Left lung (tissue), 10 donors: Measurements from ENCODE around the gene EPHX1. TPM values are rescaled to one million over a fixed set of nuclear protein-coding genes. Genes with fewer than 3 reads are reported as not detected.

Experiments used
- ATAC-seq: fragments of 200-7000 bp; cut with Tn5 transposase; one replicate; pipeline ENCODE4 v1.9.1; 2020; ENCODE audit warnings: moderate library complexity
- DNase-seq, 4 donors: peaks; one replicate each; pipeline ENCODE4 v3.0.0-alpha.2; 2013 to 2020
- H3K27ac ChIP-seq, 2 donors: fragments of 200-600 bp; sonication (generic) in 1 of 2; one replicate each; pipeline versions ENCODE4 v1.5.0 to v1.8.0; 2020 to 2021
- H3K27me3 ChIP-seq, 2 donors: fragments of 200-600 bp; sonication (generic) in 1 of 2; one replicate each; pipeline versions ENCODE4 v1.5.0 to v1.8.0; 2020 to 2021
- H3K36me3 ChIP-seq, 2 donors: fragments of 200-600 bp; sonication (generic) in 1 of 2; one replicate each; pipeline versions ENCODE4 v1.5.0 to v1.8.0; 2020 to 2021
- H3K4me1 ChIP-seq, 2 donors: fragments of 200-600 bp; one replicate each; pipeline ENCODE4 v1.8.0; 2021
- H3K4me3 ChIP-seq, 2 donors: fragments of 200-600 bp; sonication (generic) in 1 of 2; one replicate each; pipeline versions ENCODE4 v1.5.0 to v1.8.0; 2020 to 2021; ENCODE audit warnings: mild to moderate bottlenecking in 1 of 2
- H3K9me3 ChIP-seq, 2 donors: fragments of 200-600 bp; sonication (generic) in 1 of 2; one replicate each; pipeline versions ENCODE4 v1.5.0 to v1.8.0; 2020 to 2021
- CTCF ChIP-seq, 2 donors: fragments of 200-600 bp; sonication (generic) in 1 of 2; IDR thresholded peaks; one replicate each; pipeline versions ENCODE4 v1.5.0 to v1.8.0; 2021; ENCODE audit warnings: antibody characterized with exemption in 2 of 2
- intact Hi-C, 2 donors: fragments of 100-400 bp; cut with DNase I; formaldehyde crosslinking; loops; one replicate each; pipeline versions ENCODE4 v1.11.2 to v1.14.2; 2022
- polyA plus RNA-seq, 6 donors: library from polyadenylated mRNA; unstranded; fragments of 120-200 nt; gene quantifications; one replicate each; pipeline ENCODE4 v1.2.1, GENCODE V29; 2013; ENCODE audit not compliant: insufficient read length in 6 of 6
- total RNA-seq, 2 donors: library from RNA; stranded (reverse); fragmentation: NEBNext Ultra II Directional; extraction: Animal tissue kit (Norgen Biotek cat#: 25700); gene quantifications; one replicate each; pipeline ENCODE4 v1.2.1, GENCODE V29; 2021
- donor health status: DM: no; HTN: yes; CAD: no.
- donor health status: DM: no; HTN: no; CAD: no.

EPHX1 gene
- total and polyA plus RNA-seq, 8 donors: 109 to 305 (median 119) TPM

GRCh38 chr1:225853441-225853840 is 43.5 kb downstream of the EPHX1 start:
- H3K4me1 ChIP-seq: peaks cover 4 to 43% of the 10 kb centered on the region in 2 donors
- H3K27ac ChIP-seq: no peak overlapping the region
- H3K9me3 ChIP-seq: no peaks in the 10 kb centered on the region
- peaks cover 0 to 96% of the 10 kb centered on the region in 2 donors for H3K36me3 ChIP-seq
- H3K4me3 ChIP-seq: no peak overlapping the region
- no peak for ATAC-seq
- intact Hi-C loops: no loop called here
- TF ChIP-seq CTCF (IDR thresholded peaks at IDR 0.05): no peak
- H3K27me3 ChIP-seq: no peaks in the 10 kb centered on the region
- DNase-seq: peak in 1 of 4 donors; percentile 44

GRCh38 chr1:225855503-225856300 is 45.8 kb downstream of the EPHX1 start:
- no peak for ATAC-seq
- no peak overlapping the region for H3K4me3 ChIP-seq
- intact Hi-C loops: no loop called here
- peaks cover 0 to 95% of the 10 kb centered on the region in 2 donors for H3K36me3 ChIP-seq
- peak in 1 of 4 donors; percentile 23 for DNase-seq
- H3K27ac ChIP-seq: peak overlapping the region; percentile 44 to 65
- peak in 1 of 2 donors; percentile 9 for TF ChIP-seq CTCF (IDR thresholded peaks at IDR 0.05)
- H3K4me1 ChIP-seq: peaks cover 4 to 29% of the 10 kb centered on the region in 2 donors
- H3K9me3 ChIP-seq: no peaks in the 10 kb centered on the region
- no peaks in the 10 kb centered on the region for H3K27me3 ChIP-seq

GRCh38 chr1:225857256-225857655 is 47.3 kb downstream of the EPHX1 start:
- H3K36me3 ChIP-seq: peaks cover 0 to 96% of the 10 kb centered on the region in 2 donors
- intact Hi-C loops: no loop called here

GRCh38 chr1:225859151-225859550 is 49.2 kb downstream of the EPHX1 start:
- no peak for DNase-seq
- no peaks in the 10 kb centered on the region for H3K9me3 ChIP-seq
- intact Hi-C loops: no loop called here
- H3K27ac ChIP-seq: no peak overlapping the region
- no peaks in the 10 kb centered on the region for H3K27me3 ChIP-seq
- no peak for ATAC-seq
- peaks cover 0 to 96% of the 10 kb centered on the region in 2 donors for H3K36me3 ChIP-seq
- H3K4me3 ChIP-seq: no peak overlapping the region
- peaks cover 4 to 20% of the 10 kb centered on the region in 2 donors for H3K4me1 ChIP-seq
- no peak for TF ChIP-seq CTCF (IDR thresholded peaks at IDR 0.05)

More at GRCh38 chr1:225857256-225857655, 47.3 kb downstream of the EPHX1 start:
- TF ChIP-seq CTCF (IDR thresholded peaks at IDR 0.05): no peak
- no peak for DNase-seq
- peak overlapping the region in 1 of 2 donors; percentile 65 for H3K27ac ChIP-seq
- no peak for ATAC-seq
- H3K9me3 ChIP-seq: no peaks in the 10 kb centered on the region
- no peaks in the 10 kb centered on the region for H3K27me3 ChIP-seq
- H3K4me1 ChIP-seq: peaks cover 4 to 24% of the 10 kb centered on the region in 2 donors
- no peak overlapping the region for H3K4me3 ChIP-seq

- H3K36me3 ChIP-seq: peaks cover 0 to 93% of the 10 kb centered on the region in 2 donors
- ATAC-seq: no peak
These were observed 50.2 kb downstream of the EPHX1 start for GRCh38 chr1:225860107-225860506.

More at GRCh38 chr1:225860107-225860506, 50.2 kb downstream of the EPHX1 start:
- no peak for DNase-seq
- H3K4me1 ChIP-seq: peaks cover 10 to 20% of the 10 kb centered on the region in 2 donors
- H3K27ac ChIP-seq: no peak overlapping the region
- no peaks in the 10 kb centered on the region for H3K9me3 ChIP-seq
- H3K27me3 ChIP-seq: no peaks in the 10 kb centered on the region
- no peak overlapping the region for H3K4me3 ChIP-seq
- intact Hi-C loops: no loop called here
- TF ChIP-seq CTCF (IDR thresholded peaks at IDR 0.05): no peak
